K562 (cell line): ENCODE results near the gene BSPRY. TPM values are rescaled to one million over a fixed set of nuclear protein-coding genes. Genes with fewer than 3 reads are reported as not detected.
A peak's percentile ranks its signal among the peaks of the same experiment; 100 is the strongest.

Experiments used
- ATAC-seq: fragments of 200-7000 bp; cut with Tn5 transposase; 3 replicates; pipeline ENCODE4 v1.9.1; 2020; ENCODE audit warnings: moderate library complexity
- BruUV-seq: library from RNA; stranded (reverse); fragments of 400-500 nt; replicated peaks from 2 replicates; lab custom pipeline; 2021; lab: Mats Ljungman, UMichigan
- CTCF ChIA-PET: fragments of 300-600 bp; formaldehyde crosslinking; extraction: SDS; loops from one replicate; lab custom pipeline; 2021; ENCODE audit warnings: low intra/inter-chr PET ratio; lab: Yijun Ruan, JAX
- POLR2A ChIA-PET: fragments of 300-600, 350-650 bp; sonication (Branson Sonifier 250); formaldehyde crosslinking; extraction: SDS; loops from one replicate; lab custom pipeline; 2021; ENCODE audit warnings: antibody characterized with exemption, inconsistent platforms; lab: Yijun Ruan, JAX
- DNase-seq, 4 experiments: peaks; one replicate each; pipeline versions ENCODE4 v3.0.0 to v3.0.0-alpha.2; 2011 to 2018; ENCODE audit warnings: low spot score in 3 of 4, mixed read lengths in 3 of 4; ENCODE audit errors: extremely low read depth in 1 of 4
- FAIRE-seq: peaks from 2 replicates; lab custom pipeline; 2011; peaks lifted over from hg19 to GRCh38; lab: Jason Lieb, UNC
- H2AFZ ChIP-seq: 2 replicates; pipeline ENCODE4 v1.6.0; 2011; ENCODE audit warnings: low read depth, low read length, control low read depth, inconsistent platforms
- H3K27ac ChIP-seq: fragments of 200-600 bp; 3 replicates; pipeline ENCODE4 v1.8.0; 2011; ENCODE audit warnings: low read depth, mild to moderate bottlenecking, control low read depth, inconsistent platforms, low read length, moderate library complexity, mixed read lengths; ENCODE audit errors: extremely low read depth
- H3K27me3 ChIP-seq, 2 experiments: fragments of 300-600 bp in 1 of 2; 2 replicates in 1 of 2; 3 replicates in 1 of 2; pipeline versions ENCODE4 v1.6.0 to v1.8.0; 2011; ENCODE audit warnings: inconsistent platforms in 2 of 2, low read length in 2 of 2, mild to moderate bottlenecking in 1 of 2, mixed read lengths in 1 of 2, moderate library complexity in 1 of 2; ENCODE audit not compliant: control insufficient read depth in 2 of 2, insufficient read depth in 2 of 2
- H3K36me3 ChIP-seq: fragments of 300-600 bp; 3 replicates; pipeline ENCODE4 v1.8.0; 2011; ENCODE audit warnings: mild to moderate bottlenecking, low read length, inconsistent platforms; ENCODE audit not compliant: control insufficient read depth, insufficient read depth
- H3K4me1 ChIP-seq, 2 experiments: fragments of 200-600 bp in 1 of 2; replicated peaks in 1 of 2; 2 replicates in 1 of 2; 3 replicates in 1 of 2; pipeline versions ENCODE4 v1.5.1 to v1.8.0; 2011; ENCODE audit warnings: inconsistent platforms in 2 of 2, low read length in 2 of 2, mild to moderate bottlenecking in 1 of 2, mixed read lengths in 1 of 2, moderate library complexity in 1 of 2; ENCODE audit not compliant: control insufficient read depth in 2 of 2, insufficient read depth in 2 of 2
- H3K4me2 ChIP-seq: 2 replicates; pipeline ENCODE4 v1.6.1; 2011; ENCODE audit warnings: low read length, control low read depth, inconsistent platforms, mixed read lengths; ENCODE audit not compliant: insufficient read depth
- H3K4me3 ChIP-seq: fragments of 200-600 bp; sonication (generic), shearing (Covaris generic); 2 replicates; pipeline ENCODE4 v1.5.1; 2016; ENCODE audit warnings: control low read depth, inconsistent platforms
- H3K79me2 ChIP-seq: fragments of 200-600 bp; 3 replicates; pipeline ENCODE4 v1.8.0; 2011; ENCODE audit warnings: low read length, inconsistent platforms; ENCODE audit not compliant: control insufficient read depth, insufficient read depth
- H3K9ac ChIP-seq, 2 experiments: 2 replicates each; pipeline versions ENCODE4 v1.6.0 to v1.6.1; 2011; ENCODE audit warnings: low read depth in 2 of 2, low read length in 2 of 2, control low read depth in 1 of 2, inconsistent platforms in 1 of 2, mild to moderate bottlenecking in 1 of 2, mixed read lengths in 1 of 2; ENCODE audit not compliant: insufficient read depth in 1 of 2
- H3K9me1 ChIP-seq: one replicate; pipeline ENCODE4 v1.6.0; 2011; ENCODE audit warnings: inconsistent platforms, mild to moderate bottlenecking, low read length, moderate library complexity; ENCODE audit not compliant: control insufficient read depth, insufficient read depth
- H3K9me3 ChIP-seq: replicated peaks from 2 replicates; pipeline ENCODE4 v1.5.1; 2011; ENCODE audit warnings: low read depth, low read length, inconsistent platforms; ENCODE audit not compliant: control insufficient read depth, insufficient read depth
- H4K20me1 ChIP-seq: replicated peaks from 2 replicates; pipeline ENCODE4 v1.6.1; 2011; ENCODE audit warnings: low read length, inconsistent platforms, mixed read lengths; ENCODE audit not compliant: control insufficient read depth, insufficient read depth
- CTCF ChIP-seq, 3 experiments: IDR thresholded peaks in 2 of 3; conservative IDR thresholded peaks in 1 of 3; 2 replicates each; pipeline ENCODE4 v1.5.1; 2011 to 2012; ENCODE audit warnings: low read length in 3 of 3, mild to moderate bottlenecking in 3 of 3, control low read depth in 2 of 3, improper control_type of control experiment in 1 of 3, inconsistent platforms in 1 of 3, low read depth in 1 of 3, mixed read lengths in 1 of 3, moderate library complexity in 1 of 3; ENCODE audit not compliant: insufficient read depth in 2 of 3
- GABPA ChIP-seq: fragments of 200-800 bp; sonication (Bioruptor generic); conservative IDR thresholded peaks from 2 replicates; pipeline ENCODE4 v1.6.1; 2016; ENCODE audit warnings: low read depth, missing genetic modification characterization, missing compliant biosample characterization
- NFATC3 ChIP-seq: fragments of 450-650 bp; IDR thresholded peaks from 2 replicates; pipeline ENCODE4 v1.6.1; 2017; ENCODE audit warnings: mild to moderate bottlenecking
- RAD21 ChIP-seq, 2 experiments: fragments of 250-450 bp in 1 of 2; fragments of 450-650 bp in 1 of 2; sonication (Bioruptor Pico) in 1 of 2; formaldehyde crosslinking in 1 of 2; IDR thresholded peaks in 1 of 2; conservative IDR thresholded peaks in 1 of 2; 2 replicates each; pipeline versions ENCODE4 v1.4.0 to v1.8.0; 2020 to 2022; ENCODE audit warnings: mild to moderate bottlenecking in 2 of 2, moderate library complexity in 1 of 2
- SMC3 ChIP-seq: conservative IDR thresholded peaks from 2 replicates; pipeline ENCODE4 v1.6.1; 2011; ENCODE audit warnings: low read depth, low read length, improper control_type of control experiment; ENCODE audit not compliant: insufficient read depth
- ZSCAN29 ChIP-seq: fragments of 450-650 bp; IDR thresholded peaks from 2 replicates; pipeline ENCODE4 v1.6.1; 2017
- WGBS: fragments of 100-300 bp; shearing (Covaris generic); methylation state at CpG from one replicate; pipeline ENCODE4 v1.1.6; 2016; ENCODE audit warnings: low coverage, mixed read lengths; ENCODE audit not compliant: insufficient coverage; ENCODE audit errors: missing lambda C conversion rate; 5-methylcytosine and 5-hydroxymethylcytosine counted together
- in situ Hi-C: fragments of 300-500 bp; cut with MboI; formaldehyde crosslinking; loops from 4 replicates; pipeline ENCODE4 v1.15.0; 2018; ENCODE audit warnings: inconsistent platforms, mixed read lengths
- intact Hi-C: fragments of 100-400 bp; cut with micrococcal nuclease; formaldehyde crosslinking; loops from 2 replicates; pipeline ENCODE4 v1.14.2; 2022
- polyA plus RNA-seq, 8 experiments: library from polyadenylated mRNA; depleted of rRNA in 4 of 8; stranded (reverse) in 5 of 8; unstranded in 3 of 8; fragments of >200 nt; fragmentation: Nextera tagmentation in 2 of 8; fragmentation: Illumina TruSeq in 1 of 8; extraction: Ambion mirVana in 2 of 8; extraction: Trizol in 1 of 8; gene quantifications; 2 replicates each; pipeline versions ENCODE4 v1.2.1 to v1.2.3, GENCODE V29; 2011 to 2014; ENCODE audit warnings: inconsistent platforms in 1 of 8, missing spikeins in 1 of 8
- total RNA-seq, 7 experiments: library from RNA; depleted of rRNA in 6 of 7; stranded (reverse); fragments of >200 nt in 6 of 7; fragmentation: Illumina TruSeq in 2 of 7; extraction: Trizol in 2 of 7; gene quantifications; 2 replicates each; pipeline versions ENCODE4 v1.2.1 to v1.2.3, GENCODE V29; 2011 to 2021; ENCODE audit warnings: low replicate concordance in 1 of 7
- TF ChIP-seq, protein P1 (sequence below): IDR thresholded peaks from 2 replicates; pipeline ENCODE4 v1.6.1; 2011; ENCODE audit warnings: borderline replicate concordance, low read depth, mild to moderate bottlenecking, moderate library complexity, low read length; ENCODE audit not compliant: insufficient read depth, poor library complexity, severe bottlenecking

BSPRY gene
- total and polyA plus RNA-seq, 9 of the 15 experiments (the other 6 are each of a cell fraction or from before 2014, with no cell fraction given) = 0.07 to 0.67 (median 0.18) TPM

- DNase-seq (peak in 1 of 4 experiments; percentile 44), ATAC-seq (peak; percentile 82), FAIRE-seq (peak; percentile 66)
- WGBS = 32% methylated on average over 4 of the region's 4 CpGs
- no peaks in the 10 kb centered on the region for H3K27me3 ChIP-seq
- TF ChIP-seq CTCF (IDR thresholded peaks at IDR 0.05 in 2 of 3, conservative IDR thresholded peaks at IDR 0.05 in 1 of 3; ENCODE audit: insufficient read depth in 2 of 3, low read depth in 1 of 3, low read length in 3 of 3) (peak in 2 of 3 experiments; percentile 34 to 42; a peak in 3 of 6 replicates), NFATC3 (no peak), GABPA (tag) (no peak), RAD21 (CRISPR knock-in tag; conservative IDR thresholded peaks at IDR 0.05 in 1 of 2, IDR thresholded peaks at IDR 0.05 in 1 of 2) (peak; percentile 11 to 44; a peak in 1 of 4 replicates), ZSCAN29 (no peak), SMC3 (0 out of 2 replicates have a peak, but pooled peaks have one; percentile 22)
- TF ChIP-seq, protein P1, sequence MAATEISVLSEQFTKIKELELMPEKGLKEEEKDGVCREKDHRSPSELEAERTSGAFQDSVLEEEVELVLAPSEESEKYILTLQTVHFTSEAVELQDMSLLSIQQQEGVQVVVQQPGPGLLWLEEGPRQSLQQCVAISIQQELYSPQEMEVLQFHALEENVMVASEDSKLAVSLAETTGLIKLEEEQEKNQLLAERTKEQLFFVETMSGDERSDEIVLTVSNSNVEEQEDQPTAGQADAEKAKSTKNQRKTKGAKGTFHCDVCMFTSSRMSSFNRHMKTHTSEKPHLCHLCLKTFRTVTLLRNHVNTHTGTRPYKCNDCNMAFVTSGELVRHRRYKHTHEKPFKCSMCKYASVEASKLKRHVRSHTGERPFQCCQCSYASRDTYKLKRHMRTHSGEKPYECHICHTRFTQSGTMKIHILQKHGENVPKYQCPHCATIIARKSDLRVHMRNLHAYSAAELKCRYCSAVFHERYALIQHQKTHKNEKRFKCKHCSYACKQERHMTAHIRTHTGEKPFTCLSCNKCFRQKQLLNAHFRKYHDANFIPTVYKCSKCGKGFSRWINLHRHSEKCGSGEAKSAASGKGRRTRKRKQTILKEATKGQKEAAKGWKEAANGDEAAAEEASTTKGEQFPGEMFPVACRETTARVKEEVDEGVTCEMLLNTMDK = peak; percentile 44
- no peak overlapping the region for H3K27ac ChIP-seq
- H3K9me1 ChIP-seq = no peaks in the 10 kb centered on the region
- in situ Hi-C loops (no loop called here), intact Hi-C loops (no loop called here)
- no TSS peak for BruUV-seq
- no peaks in the 10 kb centered on the region for H4K20me1 ChIP-seq
- H3K4me1 ChIP-seq = no peaks in the 10 kb centered on the region; a peak in 1 of 5 replicates
- H3K4me2 ChIP-seq = no peak overlapping the region
- no peak overlapping the region for H3K4me3 ChIP-seq
- ChIA-PET POLR2A (no interaction called here), CTCF (no interaction called here)
- no peaks in the 10 kb centered on the region for H3K9me3 ChIP-seq
- no peak overlapping the region for H3K9ac ChIP-seq
- H3K79me2 ChIP-seq = no peaks in the 10 kb centered on the region
- no peaks in the 10 kb centered on the region for H3K36me3 ChIP-seq
- peak overlapping the region; percentile 36; the same call in 1 of the 2 replicates for H2AFZ ChIP-seq
Observed at GRCh38 chr9:113417370-113417769, 68.0 kb downstream of the BSPRY start.

Other genes starting within 250 kb of the BSPRY start
Only the 7 nearest of the 12 such genes appear.
- gene PRPF4, start 73.9 kb upstream of the BSPRY start, total RNA-seq (2014; rRNA removed) = 36.2 and 39.8 TPM in 2 replicates
- gene PRPF4, start 73.9 kb upstream of the BSPRY start, total RNA-seq (2014; rRNA removed; fragmentation: Illumina TruSeq; extraction: Trizol) = 42.4 and 45.0 TPM in 2 replicates
- 52.7 and 53.2 TPM in 2 replicates for gene PRPF4, start 73.9 kb upstream of the BSPRY start, total RNA-seq (2015; rRNA removed; fragmentation: Illumina TruSeq; extraction: Trizol)
- gene PRPF4, start 73.9 kb upstream of the BSPRY start, total RNA-seq (2021) = 36.1 and 36.7 TPM in 2 replicates
- 18.3 and 26.1 TPM in 2 replicates for gene PRPF4, start 73.9 kb upstream of the BSPRY start, polyA plus RNA-seq (2011; rRNA removed)
- 44.7 and 49.8 TPM in 2 replicates for gene PRPF4, start 73.9 kb upstream of the BSPRY start, polyA plus RNA-seq (2014; fragmentation: Illumina TruSeq; extraction: Trizol)
- gene PRPF4, start 73.9 kb upstream of the BSPRY start, polyA plus RNA-seq (2014; fragmentation: Nextera tagmentation; extraction: Ambion mirVana) = 10 to 100 TPM; 25.8 to 66.0 TPM
- 29.5 and 30.2 TPM in 2 replicates for gene PRPF4, start 73.9 kb upstream of the BSPRY start, polyA plus RNA-seq (2014; rRNA removed)
- gene RNF183, start 46.2 kb upstream of the BSPRY start, total RNA-seq (2014; rRNA removed) = not detected in 2 replicates
- not detected in 2 replicates for gene RNF183, start 46.2 kb upstream of the BSPRY start, total RNA-seq (2014; rRNA removed; fragmentation: Illumina TruSeq; extraction: Trizol)
- gene RNF183, start 46.2 kb upstream of the BSPRY start, total RNA-seq (2015; rRNA removed; fragmentation: Illumina TruSeq; extraction: Trizol) = not detected in 2 replicates
- 0.22 TPM in 1 of 2 replicates, not detected in the other for gene RNF183, start 46.2 kb upstream of the BSPRY start, total RNA-seq (2021)
- gene RNF183, start 46.2 kb upstream of the BSPRY start, polyA plus RNA-seq (2011; rRNA removed) = 2.0 and 3.1 TPM in 2 replicates
- 0.08 TPM in 1 of 2 replicates, not detected in the other for gene RNF183, start 46.2 kb upstream of the BSPRY start, polyA plus RNA-seq (2014; fragmentation: Illumina TruSeq; extraction: Trizol)
- gene RNF183, start 46.2 kb upstream of the BSPRY start, polyA plus RNA-seq (2014; fragmentation: Nextera tagmentation; extraction: Ambion mirVana) = under 1 TPM in 1 of 2 experiments, not detected in 1; 0.04 TPM
- 0.08 and 0.11 TPM in 2 replicates for gene RNF183, start 46.2 kb upstream of the BSPRY start, polyA plus RNA-seq (2014; rRNA removed)
- gene WDR31, start 9.3 kb upstream of the BSPRY start, total RNA-seq (2014; rRNA removed) = 0.64 and 0.78 TPM in 2 replicates
- 0.95 and 1.3 TPM in 2 replicates for gene WDR31, start 9.3 kb upstream of the BSPRY start, total RNA-seq (2014; rRNA removed; fragmentation: Illumina TruSeq; extraction: Trizol)
- 0.80 and 1.0 TPM in 2 replicates for gene WDR31, start 9.3 kb upstream of the BSPRY start, total RNA-seq (2015; rRNA removed; fragmentation: Illumina TruSeq; extraction: Trizol)
- gene WDR31, start 9.3 kb upstream of the BSPRY start, total RNA-seq (2021) = 1.4 and 1.5 TPM in 2 replicates
- gene WDR31, start 9.3 kb upstream of the BSPRY start, polyA plus RNA-seq (2011; rRNA removed) = 1.3 and 1.8 TPM in 2 replicates
- gene WDR31, start 9.3 kb upstream of the BSPRY start, polyA plus RNA-seq (2014; fragmentation: Illumina TruSeq; extraction: Trizol) = 1.2 and 1.3 TPM in 2 replicates
- under 1 TPM; 0.35 to 0.71 TPM for gene WDR31, start 9.3 kb upstream of the BSPRY start, polyA plus RNA-seq (2014; fragmentation: Nextera tagmentation; extraction: Ambion mirVana)
- gene WDR31, start 9.3 kb upstream of the BSPRY start, polyA plus RNA-seq (2014; rRNA removed) = 0.66 and 1.5 TPM in 2 replicates
- 13.8 and 20.4 TPM in 2 replicates for gene HDHD3, start 27.4 kb downstream of the BSPRY start, total RNA-seq (2014; rRNA removed)
- gene HDHD3, start 27.4 kb downstream of the BSPRY start, total RNA-seq (2014; rRNA removed; fragmentation: Illumina TruSeq; extraction: Trizol) = 4.4 and 5.0 TPM in 2 replicates
- gene HDHD3, start 27.4 kb downstream of the BSPRY start, total RNA-seq (2015; rRNA removed; fragmentation: Illumina TruSeq; extraction: Trizol) = 12.5 and 14.4 TPM in 2 replicates
- gene HDHD3, start 27.4 kb downstream of the BSPRY start, total RNA-seq (2021) = 15.7 TPM in 2 replicates
- gene HDHD3, start 27.4 kb downstream of the BSPRY start, polyA plus RNA-seq (2011; rRNA removed) = 10.7 and 10.9 TPM in 2 replicates
- 10.1 and 12.9 TPM in 2 replicates for gene HDHD3, start 27.4 kb downstream of the BSPRY start, polyA plus RNA-seq (2014; fragmentation: Illumina TruSeq; extraction: Trizol)
- gene HDHD3, start 27.4 kb downstream of the BSPRY start, polyA plus RNA-seq (2014; fragmentation: Nextera tagmentation; extraction: Ambion mirVana) = 1 to 10 TPM; 1.1 to 2.0 TPM
- gene HDHD3, start 27.4 kb downstream of the BSPRY start, polyA plus RNA-seq (2014; rRNA removed) = 19.1 and 22.7 TPM in 2 replicates
- 6.8 and 7.4 TPM in 2 replicates for gene ALAD, start 51.7 kb downstream of the BSPRY start, total RNA-seq (2014; rRNA removed)
- 5.6 and 6.5 TPM in 2 replicates for gene ALAD, start 51.7 kb downstream of the BSPRY start, total RNA-seq (2014; rRNA removed; fragmentation: Illumina TruSeq; extraction: Trizol)
- gene ALAD, start 51.7 kb downstream of the BSPRY start, total RNA-seq (2015; rRNA removed; fragmentation: Illumina TruSeq; extraction: Trizol) = 10.8 and 11.4 TPM in 2 replicates
- 10.8 and 11.4 TPM in 2 replicates for gene ALAD, start 51.7 kb downstream of the BSPRY start, total RNA-seq (2021)
- 6.1 and 7.4 TPM in 2 replicates for gene ALAD, start 51.7 kb downstream of the BSPRY start, polyA plus RNA-seq (2011; rRNA removed)
- gene ALAD, start 51.7 kb downstream of the BSPRY start, polyA plus RNA-seq (2014; fragmentation: Illumina TruSeq; extraction: Trizol) = 12.7 and 12.8 TPM in 2 replicates
- 1 to 10 TPM; 1.3 to 2.3 TPM for gene ALAD, start 51.7 kb downstream of the BSPRY start, polyA plus RNA-seq (2014; fragmentation: Nextera tagmentation; extraction: Ambion mirVana)
- gene ALAD, start 51.7 kb downstream of the BSPRY start, polyA plus RNA-seq (2014; rRNA removed) = 9.8 and 10.5 TPM in 2 replicates
- gene POLE3, start 61.1 kb downstream of the BSPRY start, total RNA-seq (2014; rRNA removed) = 96.6 and 116 TPM in 2 replicates
- gene POLE3, start 61.1 kb downstream of the BSPRY start, total RNA-seq (2014; rRNA removed; fragmentation: Illumina TruSeq; extraction: Trizol) = 124 and 137 TPM in 2 replicates
- 148 and 155 TPM in 2 replicates for gene POLE3, start 61.1 kb downstream of the BSPRY start, total RNA-seq (2015; rRNA removed; fragmentation: Illumina TruSeq; extraction: Trizol)
- gene POLE3, start 61.1 kb downstream of the BSPRY start, total RNA-seq (2021) = 91.5 and 95.7 TPM in 2 replicates
- gene POLE3, start 61.1 kb downstream of the BSPRY start, polyA plus RNA-seq (2011; rRNA removed) = 116 and 163 TPM in 2 replicates
- 159 and 179 TPM in 2 replicates for gene POLE3, start 61.1 kb downstream of the BSPRY start, polyA plus RNA-seq (2014; fragmentation: Illumina TruSeq; extraction: Trizol)
- gene POLE3, start 61.1 kb downstream of the BSPRY start, polyA plus RNA-seq (2014; fragmentation: Nextera tagmentation; extraction: Ambion mirVana) = 100 to 1,000 TPM in 1 of 2 experiments, 10 to 100 TPM in 1; 52.6 to 110 TPM
- gene POLE3, start 61.1 kb downstream of the BSPRY start, polyA plus RNA-seq (2014; rRNA removed) = 102 and 115 TPM in 2 replicates
- gene C9orf43, start 61.2 kb downstream of the BSPRY start, total RNA-seq (2014; rRNA removed) = 0.27 and 0.49 TPM in 2 replicates
- 0.29 and 0.33 TPM in 2 replicates for gene C9orf43, start 61.2 kb downstream of the BSPRY start, total RNA-seq (2014; rRNA removed; fragmentation: Illumina TruSeq; extraction: Trizol)
- gene C9orf43, start 61.2 kb downstream of the BSPRY start, total RNA-seq (2015; rRNA removed; fragmentation: Illumina TruSeq; extraction: Trizol) = 0.38 and 0.58 TPM in 2 replicates
- gene C9orf43, start 61.2 kb downstream of the BSPRY start, total RNA-seq (2021) = 0.27 and 0.63 TPM in 2 replicates
- 0.19 and 0.33 TPM in 2 replicates for gene C9orf43, start 61.2 kb downstream of the BSPRY start, polyA plus RNA-seq (2011; rRNA removed)
- gene C9orf43, start 61.2 kb downstream of the BSPRY start, polyA plus RNA-seq (2014; fragmentation: Illumina TruSeq; extraction: Trizol) = 0.28 and 0.48 TPM in 2 replicates
- under 1 TPM; 0.21 to 0.31 TPM for gene C9orf43, start 61.2 kb downstream of the BSPRY start, polyA plus RNA-seq (2014; fragmentation: Nextera tagmentation; extraction: Ambion mirVana)
- 0.45 and 1.1 TPM in 2 replicates for gene C9orf43, start 61.2 kb downstream of the BSPRY start, polyA plus RNA-seq (2014; rRNA removed)